ENCODE measurements around the gene RASGRF2.

Gene RASGRF2

GRCh38 chr5:80956272-80956671 is 3.9 kb upstream of the RASGRF2 start:
- no peak overlapping the region for H3K27ac ChIP-seq
- DNase-seq: no peak
- no peaks in the 10 kb centered on the region for H3K27me3 ChIP-seq (replicated peaks)
- in situ Hi-C loops (cut with HindIII; ENCODE audit: low pct_ligation_motif_present, low sequenced_read_pairs): no loop called here
- H3K36me3 ChIP-seq (replicated peaks): no peaks in the 10 kb centered on the region
- TF ChIP-seq CTCF (IDR thresholded peaks at IDR 0.05; ENCODE audit: low read depth, low read length, missing control alignments): no peak
- H3K4me3 ChIP-seq (ENCODE audit: low read depth, low read length): no peak overlapping the region

- DNase-seq: no peak
- no peak for TF ChIP-seq CTCF (IDR thresholded peaks at IDR 0.05; ENCODE audit: low read depth, low read length, missing control alignments)
- H3K27ac ChIP-seq: no peak overlapping the region
- H3K4me3 ChIP-seq (ENCODE audit: low read depth, low read length): no peak overlapping the region
- no peaks in the 10 kb centered on the region for H3K36me3 ChIP-seq (replicated peaks)
- H3K27me3 ChIP-seq (replicated peaks): no peaks in the 10 kb centered on the region
- in situ Hi-C loops (cut with HindIII; ENCODE audit: low pct_ligation_motif_present, low sequenced_read_pairs): no loop called here
Measured at GRCh38 chr5:80957031-80957761, 3.0 kb upstream of the RASGRF2 start.

GRCh38 chr5:80958616-80959015 is 1.5 kb upstream of the RASGRF2 start:
- Histone ChIP-seq H3K27ac (no peak overlapping the region), H3K4me3 (ENCODE audit: low read depth, low read length) (no peak overlapping the region), H3K27me3 (replicated peaks) (no peaks in the 10 kb centered on the region), H3K36me3 (replicated peaks) (no peaks in the 10 kb centered on the region)
- no peak for DNase-seq
- in situ Hi-C loops (cut with HindIII; ENCODE audit: low pct_ligation_motif_present, low sequenced_read_pairs): no loop called here
- TF ChIP-seq CTCF (IDR thresholded peaks at IDR 0.05; ENCODE audit: low read depth, low read length, missing control alignments): no peak

GRCh38 chr5:80959138-80959537 is 1.0 kb upstream of the RASGRF2 start:
- DNase-seq: no peak
- Histone ChIP-seq H3K27ac (no peak overlapping the region), H3K27me3 (replicated peaks) (no peaks in the 10 kb centered on the region), H3K4me3 (ENCODE audit: low read depth, low read length) (no peak overlapping the region), H3K36me3 (replicated peaks) (no peaks in the 10 kb centered on the region)
- in situ Hi-C loops (cut with HindIII; ENCODE audit: low pct_ligation_motif_present, low sequenced_read_pairs): no loop called here
- no peak for TF ChIP-seq CTCF (IDR thresholded peaks at IDR 0.05; ENCODE audit: low read depth, low read length, missing control alignments)

- in situ Hi-C loops (cut with HindIII; ENCODE audit: low pct_ligation_motif_present, low sequenced_read_pairs): no loop called here
- Histone ChIP-seq H3K36me3 (replicated peaks) (no peaks in the 10 kb centered on the region), H3K27me3 (replicated peaks) (no peaks in the 10 kb centered on the region), H3K27ac (no peak overlapping the region), H3K4me3 (ENCODE audit: low read depth, low read length) (peak overlapping the region; percentile 49)
- no peak for TF ChIP-seq CTCF (IDR thresholded peaks at IDR 0.05; ENCODE audit: low read depth, low read length, missing control alignments)
- no peak for DNase-seq
Measured at GRCh38 chr5:80960531-80961375, 590 bp downstream of the RASGRF2 start.

All from brain microvascular endothelial cell (primary cell).